IMR-90 (cell line): ENCODE measurements around the gene EFHB. TPM values are rescaled to one million over a fixed set of nuclear protein-coding genes. Genes with fewer than 3 reads are reported as not detected.

Experiments used
- ATAC-seq: fragments of 200-7000 bp; cut with Tn5 transposase; 2 replicates; pipeline ENCODE4 v1.9.1; 2020; ENCODE audit warnings: low read depth, mild to moderate bottlenecking, moderate library complexity
- BruUV-seq: library from RNA; stranded (reverse); fragments of 400-500 nt; replicated peaks from 2 replicates; lab custom pipeline; 2021; lab: Mats Ljungman, UMichigan
- CTCF ChIA-PET: fragments of 300-600 bp; formaldehyde crosslinking; extraction: SDS; loops from one replicate; lab custom pipeline; 2021; ENCODE audit warnings: antibody characterized with exemption; lab: Yijun Ruan, JAX
- POLR2A ChIA-PET: fragments of 300-600 bp; sonication (Branson Sonifier 250); formaldehyde crosslinking; loops from one replicate; lab custom pipeline; 2022; ENCODE audit warnings: antibody characterized with exemption; ENCODE audit not compliant: unreplicated experiment; lab: Charles Lee
- DNase-seq: peaks from one replicate; pipeline ENCODE4 v3.0.0; 2013
- H2AFZ ChIP-seq: replicated peaks from 2 replicates; pipeline ENCODE3; 2013; ENCODE audit warnings: low read length, mild to moderate bottlenecking; ENCODE audit not compliant: poor library complexity
- H2AK5ac ChIP-seq: 2 replicates; pipeline ENCODE4 v1.6.1; 2013; ENCODE audit warnings: low read depth, low read length, inconsistent platforms
- H2AK9ac ChIP-seq: replicated peaks from 2 replicates; pipeline ENCODE3; 2013; ENCODE audit warnings: mild to moderate bottlenecking, low read depth, low read length, moderate library complexity; ENCODE audit not compliant: poor library complexity
- H2BK120ac ChIP-seq: 2 replicates; pipeline ENCODE4 v1.6.1; 2013; ENCODE audit warnings: low read depth, low read length, inconsistent platforms
- H2BK15ac ChIP-seq: 3 replicates; pipeline ENCODE4 v1.6.1; 2013; ENCODE audit warnings: low read depth, low read length, inconsistent platforms
- H2BK20ac ChIP-seq: 2 replicates; pipeline ENCODE4 v1.6.1; 2013; ENCODE audit warnings: low read depth, mild to moderate bottlenecking, inconsistent platforms, low read length, moderate library complexity
- H2BK5ac ChIP-seq: 2 replicates; pipeline ENCODE4 v1.6.1; 2013; ENCODE audit warnings: mild to moderate bottlenecking, low read depth, low read length, inconsistent platforms; ENCODE audit not compliant: poor library complexity, severe bottlenecking
- H3K14ac ChIP-seq: replicated peaks from 2 replicates; pipeline ENCODE4 v1.6.1; 2013; ENCODE audit warnings: low read depth, low read length, inconsistent platforms
- H3K18ac ChIP-seq: 2 replicates; pipeline ENCODE4 v1.6.1; 2013; ENCODE audit warnings: low read depth, low read length, control low read depth
- H3K23ac ChIP-seq: 2 replicates; pipeline ENCODE4 v1.6.1; 2013; ENCODE audit warnings: low read depth, low read length, inconsistent platforms
- H3K27ac ChIP-seq: 2 replicates; pipeline ENCODE4 v1.5.1; 2013; ENCODE audit warnings: mild to moderate bottlenecking, control low read depth, low read length; ENCODE audit not compliant: insufficient read depth
- H3K27me3 ChIP-seq: 2 replicates; pipeline ENCODE4 v1.6.1; 2013; ENCODE audit warnings: low read length; ENCODE audit not compliant: control insufficient read depth, insufficient read depth
- H3K36me3 ChIP-seq: 2 replicates; pipeline ENCODE4 v1.6.1; 2013; ENCODE audit warnings: low read length, mixed read lengths; ENCODE audit not compliant: control insufficient read depth, insufficient read depth
- H3K4ac ChIP-seq: 2 replicates; pipeline ENCODE4 v1.6.1; 2013; ENCODE audit warnings: low read depth, low read length, inconsistent platforms
- H3K4me1 ChIP-seq: 2 replicates; pipeline ENCODE4 v1.6.1; 2013; ENCODE audit warnings: low read length, mixed read lengths; ENCODE audit not compliant: control insufficient read depth, insufficient read depth
- H3K4me2 ChIP-seq: 2 replicates; pipeline ENCODE4 v1.6.1; 2013; ENCODE audit warnings: low read depth, mild to moderate bottlenecking, control low read depth, low read length, moderate library complexity
- H3K4me3 ChIP-seq: 2 replicates; pipeline ENCODE4 v1.5.1; 2013; ENCODE audit warnings: low read depth, mild to moderate bottlenecking, control low read depth, low read length, moderate library complexity; ENCODE audit not compliant: insufficient read depth
- H3K56ac ChIP-seq: 2 replicates; pipeline ENCODE4 v1.6.1; 2013; ENCODE audit warnings: low read length, inconsistent platforms; ENCODE audit not compliant: insufficient read depth; ENCODE audit errors: extremely low read depth
- H3K79me1 ChIP-seq, 2 experiments: 2 replicates each; pipeline ENCODE4 v1.6.1; 2013; ENCODE audit warnings: low read length in 2 of 2, inconsistent platforms in 1 of 2, low read depth in 1 of 2
- H3K9ac ChIP-seq: 2 replicates; pipeline ENCODE4 v1.6.1; 2013; ENCODE audit warnings: low read depth, low read length, control low read depth
- H3K9me1 ChIP-seq: 2 replicates; pipeline ENCODE4 v1.6.1; 2013; ENCODE audit warnings: low read length, inconsistent platforms; ENCODE audit not compliant: insufficient read depth
- H3K9me3 ChIP-seq: 2 replicates; pipeline ENCODE4 v1.6.1; 2013; ENCODE audit warnings: low read length; ENCODE audit not compliant: control insufficient read depth, insufficient read depth
- H4K20me1 ChIP-seq: 2 replicates; pipeline ENCODE4 v1.6.1; 2013; ENCODE audit warnings: low read length, inconsistent platforms; ENCODE audit not compliant: insufficient read depth
- H4K5ac ChIP-seq: 2 replicates; pipeline ENCODE4 v1.6.1; 2013; ENCODE audit warnings: mild to moderate bottlenecking, low read depth, low read length, control low read depth
- H4K8ac ChIP-seq, 2 experiments: 2 replicates each; pipeline ENCODE4 v1.6.1; 2013; ENCODE audit warnings: low read depth in 2 of 2, low read length in 2 of 2, control low read depth in 1 of 2, inconsistent platforms in 1 of 2
- H4K91ac ChIP-seq: 2 replicates; pipeline ENCODE4 v1.6.1; 2013; ENCODE audit warnings: low read depth, low read length, inconsistent platforms; ENCODE audit not compliant: insufficient read depth
- RCOR1 ChIP-seq: IDR thresholded peaks from 2 replicates; pipeline ENCODE4 v1.6.1; 2012; ENCODE audit warnings: mild to moderate bottlenecking, low read length, improper control_type of control experiment; ENCODE audit not compliant: insufficient replicate concordance
- WGBS, 2 experiments: methylation state at CpG; one replicate each; pipeline versions ENCODE4 v1.1.5 to v1.1.7; 2013; ENCODE audit warnings: missing lambda C conversion rate in 2 of 2; ENCODE audit not compliant: insufficient read length in 1 of 2; ENCODE audit errors: extremely low coverage in 2 of 2; 5-methylcytosine and 5-hydroxymethylcytosine counted together
- dilution Hi-C: fragments of 300-500 bp; cut with HindIII; formaldehyde crosslinking; loops from one replicate; pipeline ENCODE4 v1.14.3; 2018; ENCODE audit warnings: low sequenced_read_pairs; ENCODE audit not compliant: unreplicated experiment
- in situ Hi-C: fragments of 300-500 bp; cut with MboI; formaldehyde crosslinking; loops from 3 replicates; pipeline ENCODE4 v1.14.3; 2019; ENCODE audit warnings: low sequenced_read_pairs, inconsistent platforms, mixed read lengths
- intact Hi-C: fragments of 100-400 bp; cut with micrococcal nuclease; formaldehyde crosslinking; loops from 2 replicates; pipeline ENCODE4 v1.10.0; 2022
- polyA plus RNA-seq, 3 experiments: library from polyadenylated mRNA; depleted of rRNA; stranded (reverse); fragments of >200 nt; gene quantifications; 2 replicates each; pipeline ENCODE4 v1.2.3, GENCODE V29; 2012; ENCODE audit warnings: low replicate concordance in 1 of 3
- total RNA-seq: library from RNA; depleted of rRNA; stranded (reverse); fragments of >200 nt; gene quantifications from 2 replicates; pipeline ENCODE4 v1.2.3, GENCODE V29; 2012

EFHB gene
- total and polyA plus RNA-seq, 2 of the 4 experiments (the other 2 are of a cell fraction): under 0.01 to 1.0 TPM

DNA sequence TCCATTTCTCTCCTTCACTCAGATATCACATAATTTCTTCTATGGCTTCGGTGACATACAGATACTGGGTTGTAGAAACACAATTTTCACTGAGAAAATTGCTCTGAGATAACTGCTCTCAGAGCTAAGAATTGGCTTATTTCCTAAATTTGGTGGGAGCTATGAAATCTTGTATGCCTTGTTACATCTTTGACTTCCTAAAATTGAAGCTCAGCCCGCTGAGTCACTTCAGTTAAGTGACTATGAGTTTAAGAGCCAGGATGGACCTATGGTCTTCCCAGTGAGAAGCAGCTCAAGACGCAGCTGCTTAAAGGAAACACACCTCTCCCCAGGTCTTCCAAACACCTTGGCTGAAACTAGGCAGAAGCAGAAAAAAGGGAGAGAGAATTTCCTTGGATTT, 56.4 kb downstream of the EFHB start:
- H2AK5ac ChIP-seq: no peak overlapping the region

More for the DNA sequence above, 56.4 kb downstream of the EFHB start:
- H3K14ac ChIP-seq: no peak overlapping the region
- no peak overlapping the region for H3K18ac ChIP-seq
- H2BK5ac ChIP-seq: no peak overlapping the region
- no peak overlapping the region for H2BK20ac ChIP-seq
- no peak overlapping the region for H3K9ac ChIP-seq
- H4K20me1 ChIP-seq: no peaks in the 10 kb centered on the region
- no peaks in the 10 kb centered on the region for H3K9me1 ChIP-seq
- H3K4ac ChIP-seq: no peak overlapping the region
- no peak overlapping the region for H4K8ac ChIP-seq
- ChIA-PET CTCF (interaction anchor here (0.6 to 1.0 kb wide), 2 partner anchors 9 to 332 kb away, joined by 3 to 7 read pairs; no protein-coding TSS in a partner anchor), POLR2A (no interaction called here)
- no peaks in the 10 kb centered on the region for H3K36me3 ChIP-seq
- DNase-seq: no peak
- no peak overlapping the region for H4K91ac ChIP-seq
- no peak overlapping the region for H2BK120ac ChIP-seq
- H3K9me3 ChIP-seq: no peaks in the 10 kb centered on the region
- no peak overlapping the region for H4K5ac ChIP-seq
- no peak overlapping the region for H2AK9ac ChIP-seq
- H3K56ac ChIP-seq: no peak overlapping the region
- H3K23ac ChIP-seq: no peak overlapping the region
- H3K4me3 ChIP-seq: no peak overlapping the region
- H3K79me1 ChIP-seq: no peaks in the 10 kb centered on the region
- no peak overlapping the region for H3K4me2 ChIP-seq
- no peak overlapping the region for H2BK15ac ChIP-seq
- H3K27ac ChIP-seq: no peak overlapping the region
- dilution Hi-C loops (no loop called here), in situ Hi-C loops (no loop called here), intact Hi-C loops (no loop called here)
- WGBS, 2 experiments: no CpG with 5 or more reads among the region's 3 CpGs
- H3K4me1 ChIP-seq: no peaks in the 10 kb centered on the region
- no peak overlapping the region for H2AFZ ChIP-seq
- no peak for ATAC-seq
- H3K27me3 ChIP-seq: no peaks in the 10 kb centered on the region
- BruUV-seq: no TSS peak
- TF ChIP-seq RCOR1: no peak
